Measurements from ENCODE around the gene NKX2-1. TPM values are rescaled to one million over a fixed set of nuclear protein-coding genes. Genes with fewer than 3 reads are reported as not detected.
A peak's percentile ranks its signal among the peaks of the same experiment; 100 is the strongest.

Gene NKX2-1
- total and polyA plus RNA-seq, 2 of the 13 experiments (the other 11 are each of a cell fraction or from before 2014, with no cell fraction given), result not detected

DNA sequence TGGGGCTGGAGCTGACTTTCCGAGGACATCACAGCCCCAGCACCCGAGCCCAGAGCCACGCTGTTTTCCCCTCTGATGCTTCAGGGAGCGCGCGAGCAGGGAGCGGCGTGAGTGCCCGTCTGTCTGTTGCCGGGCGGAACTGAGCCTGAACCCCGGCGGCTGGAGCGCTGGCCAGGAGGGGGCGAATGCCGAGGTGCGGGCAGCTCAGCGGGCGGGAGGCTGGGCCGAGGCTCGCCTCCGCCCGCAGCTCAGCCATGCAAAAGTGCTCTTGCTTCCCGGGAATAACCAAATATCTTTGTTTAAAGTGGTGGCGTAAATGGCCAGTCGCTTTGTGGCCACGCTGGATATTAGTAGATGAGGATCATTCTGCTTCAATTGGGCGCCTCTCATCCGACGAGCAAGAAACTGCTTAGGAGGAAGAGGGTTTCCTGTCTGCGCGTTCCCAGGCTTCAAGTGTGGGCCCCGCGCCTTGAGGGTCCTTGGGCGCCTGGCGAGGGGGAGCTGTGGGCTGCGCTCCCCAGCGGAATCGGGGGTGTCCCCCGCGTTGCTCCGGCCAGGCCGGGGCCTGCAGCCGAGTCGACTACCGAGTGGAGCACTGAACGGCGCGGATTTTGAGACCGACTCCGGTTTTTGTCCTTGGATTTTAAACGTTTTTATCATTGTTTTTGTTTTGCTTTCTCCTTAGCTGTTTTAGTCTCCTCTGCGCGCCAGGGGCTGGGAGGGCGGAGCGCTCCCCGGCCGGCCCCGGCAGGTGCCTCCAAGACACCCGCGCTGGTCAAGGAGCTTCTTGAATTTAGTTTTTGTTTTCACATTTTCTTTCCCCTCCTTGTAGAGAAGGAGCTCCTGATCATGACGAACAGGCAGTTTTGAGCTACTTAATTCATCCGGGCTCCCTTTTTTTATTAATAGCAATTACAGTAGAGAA, 831 bp upstream of the NKX2-1 start (continued):
- TF ChIP-seq, protein P1, sequence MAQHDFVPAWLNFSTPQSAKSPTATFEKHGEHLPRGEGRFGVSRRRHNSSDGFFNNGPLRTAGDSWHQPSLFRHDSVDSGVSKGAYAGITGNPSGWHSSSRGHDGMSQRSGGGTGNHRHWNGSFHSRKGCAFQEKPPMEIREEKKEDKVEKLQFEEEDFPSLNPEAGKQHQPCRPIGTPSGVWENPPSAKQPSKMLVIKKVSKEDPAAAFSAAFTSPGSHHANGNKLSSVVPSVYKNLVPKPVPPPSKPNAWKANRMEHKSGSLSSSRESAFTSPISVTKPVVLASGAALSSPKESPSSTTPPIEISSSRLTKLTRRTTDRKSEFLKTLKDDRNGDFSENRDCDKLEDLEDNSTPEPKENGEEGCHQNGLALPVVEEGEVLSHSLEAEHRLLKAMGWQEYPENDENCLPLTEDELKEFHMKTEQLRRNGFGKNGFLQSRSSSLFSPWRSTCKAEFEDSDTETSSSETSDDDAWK (CRISPR knock-in tag; IDR thresholded peaks at IDR 0.05), result no peak
- TF ChIP-seq NBN (conservative IDR thresholded peaks at IDR 0.05) (no peak), BORCS8-MEF2B (CRISPR knock-in tag; IDR thresholded peaks at IDR 0.05) (no peak), FOXJ3 (CRISPR knock-in tag; IDR thresholded peaks at IDR 0.05; ENCODE audit: borderline replicate concordance) (no peak), SPEN (CRISPR knock-in tag; IDR thresholded peaks at IDR 0.05; ENCODE audit: low read depth) (0 out of 2 replicates have a peak, but pooled peaks have one; percentile 28), PAWR (CRISPR knock-in tag; IDR thresholded peaks at IDR 0.05; ENCODE audit: borderline replicate concordance) (no peak), ZNF589 (CRISPR knock-in tag; conservative IDR thresholded peaks at IDR 0.05) (no peak), HNRNPL (IDR thresholded peaks at IDR 0.05; ENCODE audit: low read depth, low read length) (no peak), JDP2 (CRISPR knock-in tag; IDR thresholded peaks at IDR 0.05; ENCODE audit: borderline replicate concordance) (no peak), U2AF2 (IDR thresholded peaks at IDR 0.05; ENCODE audit: low read depth, low read length) (no peak), KAT8 (CRISPR knock-in tag; IDR thresholded peaks at IDR 0.05) (no peak), TBP (CRISPR knock-in tag; IDR thresholded peaks at IDR 0.05) (no peak), SETDB1 (CRISPR knock-in tag; IDR thresholded peaks at IDR 0.05; ENCODE audit: borderline replicate concordance) (no peak), NCOA1 (CRISPR knock-in tag; IDR thresholded peaks at IDR 0.05) (no peak), TARDBP (CRISPR knock-in tag; IDR thresholded peaks at IDR 0.05) (no peak)
- TF ChIP-seq, protein P2, sequence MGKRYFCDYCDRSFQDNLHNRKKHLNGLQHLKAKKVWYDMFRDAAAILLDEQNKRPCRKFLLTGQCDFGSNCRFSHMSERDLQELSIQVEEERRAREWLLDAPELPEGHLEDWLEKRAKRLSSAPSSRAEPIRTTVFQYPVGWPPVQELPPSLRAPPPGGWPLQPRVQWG (CRISPR knock-in tag; IDR thresholded peaks at IDR 0.05; ENCODE audit: borderline replicate concordance, low read depth), result no peak
- TF ChIP-seq, protein P3, sequence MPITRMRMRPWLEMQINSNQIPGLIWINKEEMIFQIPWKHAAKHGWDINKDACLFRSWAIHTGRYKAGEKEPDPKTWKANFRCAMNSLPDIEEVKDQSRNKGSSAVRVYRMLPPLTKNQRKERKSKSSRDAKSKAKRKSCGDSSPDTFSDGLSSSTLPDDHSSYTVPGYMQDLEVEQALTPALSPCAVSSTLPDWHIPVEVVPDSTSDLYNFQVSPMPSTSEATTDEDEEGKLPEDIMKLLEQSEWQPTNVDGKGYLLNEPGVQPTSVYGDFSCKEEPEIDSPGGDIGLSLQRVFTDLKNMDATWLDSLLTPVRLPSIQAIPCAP (CRISPR knock-in tag; IDR thresholded peaks at IDR 0.05; ENCODE audit: low read depth), result no peak
- TF ChIP-seq, protein P4, sequence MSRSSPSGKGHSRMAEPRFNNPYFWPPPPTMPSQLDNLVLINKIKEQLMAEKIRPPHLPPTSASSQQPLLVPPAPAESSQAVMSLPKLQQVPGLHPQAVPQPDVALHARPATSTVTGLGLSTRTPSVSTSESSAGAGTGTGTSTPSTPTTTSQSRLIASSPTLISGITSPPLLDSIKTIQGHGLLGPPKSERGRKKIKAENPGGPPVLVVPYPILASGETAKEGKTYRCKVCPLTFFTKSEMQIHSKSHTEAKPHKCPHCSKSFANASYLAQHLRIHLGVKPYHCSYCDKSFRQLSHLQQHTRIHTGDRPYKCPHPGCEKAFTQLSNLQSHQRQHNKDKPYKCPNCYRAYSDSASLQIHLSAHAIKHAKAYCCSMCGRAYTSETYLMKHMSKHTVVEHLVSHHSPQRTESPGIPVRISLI (CRISPR knock-in tag; IDR thresholded peaks at IDR 0.05; ENCODE audit: borderline replicate concordance), result no peak
- TF ChIP-seq, protein P5, sequence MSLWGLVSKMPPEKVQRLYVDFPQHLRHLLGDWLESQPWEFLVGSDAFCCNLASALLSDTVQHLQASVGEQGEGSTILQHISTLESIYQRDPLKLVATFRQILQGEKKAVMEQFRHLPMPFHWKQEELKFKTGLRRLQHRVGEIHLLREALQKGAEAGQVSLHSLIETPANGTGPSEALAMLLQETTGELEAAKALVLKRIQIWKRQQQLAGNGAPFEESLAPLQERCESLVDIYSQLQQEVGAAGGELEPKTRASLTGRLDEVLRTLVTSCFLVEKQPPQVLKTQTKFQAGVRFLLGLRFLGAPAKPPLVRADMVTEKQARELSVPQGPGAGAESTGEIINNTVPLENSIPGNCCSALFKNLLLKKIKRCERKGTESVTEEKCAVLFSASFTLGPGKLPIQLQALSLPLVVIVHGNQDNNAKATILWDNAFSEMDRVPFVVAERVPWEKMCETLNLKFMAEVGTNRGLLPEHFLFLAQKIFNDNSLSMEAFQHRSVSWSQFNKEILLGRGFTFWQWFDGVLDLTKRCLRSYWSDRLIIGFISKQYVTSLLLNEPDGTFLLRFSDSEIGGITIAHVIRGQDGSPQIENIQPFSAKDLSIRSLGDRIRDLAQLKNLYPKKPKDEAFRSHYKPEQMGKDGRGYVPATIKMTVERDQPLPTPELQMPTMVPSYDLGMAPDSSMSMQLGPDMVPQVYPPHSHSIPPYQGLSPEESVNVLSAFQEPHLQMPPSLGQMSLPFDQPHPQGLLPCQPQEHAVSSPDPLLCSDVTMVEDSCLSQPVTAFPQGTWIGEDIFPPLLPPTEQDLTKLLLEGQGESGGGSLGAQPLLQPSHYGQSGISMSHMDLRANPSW (CRISPR knock-in tag; IDR thresholded peaks at IDR 0.05; ENCODE audit: borderline replicate concordance), result no peak
- TF ChIP-seq, protein P6, sequence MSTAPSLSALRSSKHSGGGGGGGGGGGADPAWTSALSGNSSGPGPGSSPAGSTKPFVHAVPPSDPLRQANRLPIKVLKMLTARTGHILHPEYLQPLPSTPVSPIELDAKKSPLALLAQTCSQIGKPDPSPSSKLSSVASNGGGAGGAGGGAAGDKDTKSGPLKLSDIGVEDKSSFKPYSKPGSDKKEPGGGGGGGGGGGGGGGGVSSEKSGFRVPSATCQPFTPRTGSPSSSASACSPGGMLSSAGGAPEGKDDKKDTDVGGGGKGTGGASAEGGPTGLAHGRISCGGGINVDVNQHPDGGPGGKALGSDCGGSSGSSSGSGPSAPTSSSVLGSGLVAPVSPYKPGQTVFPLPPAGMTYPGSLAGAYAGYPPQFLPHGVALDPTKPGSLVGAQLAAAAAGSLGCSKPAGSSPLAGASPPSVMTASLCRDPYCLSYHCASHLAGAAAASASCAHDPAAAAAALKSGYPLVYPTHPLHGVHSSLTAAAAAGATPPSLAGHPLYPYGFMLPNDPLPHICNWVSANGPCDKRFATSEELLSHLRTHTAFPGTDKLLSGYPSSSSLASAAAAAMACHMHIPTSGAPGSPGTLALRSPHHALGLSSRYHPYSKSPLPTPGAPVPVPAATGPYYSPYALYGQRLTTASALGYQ (CRISPR knock-in tag; IDR thresholded peaks at IDR 0.05), result no peak

Data from HepG2 (cell line).